ENCODE data around the gene MALT1.

MALT1 gene

GRCh38 chr18:58671111-58671631 lies at the start of gene MALT1:
TSS of gene MALT1 (plus strand) at chr18:58671465. CDS start at chr18:58671644, 179 bp downstream.
- peaks cover 18% of the 10 kb centered on the region for H3K4me1 ChIP-seq (ENCODE audit: control insufficient read depth, insufficient read depth, low read length)

GRCh38 chr18:58624011-58624410 lies 47.3 kb upstream of the MALT1 start:
- Histone ChIP-seq H3K9me3 (ENCODE audit: control insufficient read depth, insufficient read depth, low read length) (no peaks in the 10 kb centered on the region), H3K4me1 (ENCODE audit: control insufficient read depth, insufficient read depth, low read length) (peaks cover 15% of the 10 kb centered on the region), H3K27ac (ENCODE audit: low read depth, low read length) (no peak overlapping the region), H3K27me3 (ENCODE audit: control insufficient read depth, insufficient read depth, low read length) (no peaks in the 10 kb centered on the region), H3K9ac (ENCODE audit: low read depth, low read length) (no peak overlapping the region), H3K4me3 (ENCODE audit: low read depth, low read length) (no peak overlapping the region), H3K36me3 (ENCODE audit: control insufficient read depth, insufficient read depth, low read length) (no peaks in the 10 kb centered on the region)

More at GRCh38 chr18:58671111-58671631, at the start of gene MALT1:
- Histone ChIP-seq H3K36me3 (ENCODE audit: control insufficient read depth, insufficient read depth, low read length) (no peaks in the 10 kb centered on the region), H3K9me3 (ENCODE audit: control insufficient read depth, insufficient read depth, low read length) (no peaks in the 10 kb centered on the region), H3K27ac (ENCODE audit: low read depth, low read length) (peak within 1 kb of the TSS; percentile 88), H3K4me3 (ENCODE audit: low read depth, low read length) (peak within 1 kb of the TSS; percentile 73), H3K9ac (ENCODE audit: low read depth, low read length) (peak within 1 kb of the TSS; percentile 86), H3K27me3 (ENCODE audit: control insufficient read depth, insufficient read depth, low read length) (peaks cover 6% of the 10 kb centered on the region; the same call in 1 of the 2 replicates)

GRCh38 chr18:58625839-58626238 lies 45.4 kb upstream of the MALT1 start:
- H3K27me3 ChIP-seq (ENCODE audit: control insufficient read depth, insufficient read depth, low read length): no peaks in the 10 kb centered on the region
- no peaks in the 10 kb centered on the region for H3K36me3 ChIP-seq (ENCODE audit: control insufficient read depth, insufficient read depth, low read length)
- no peak overlapping the region for H3K4me3 ChIP-seq (ENCODE audit: low read depth, low read length)
- no peak overlapping the region for H3K27ac ChIP-seq (ENCODE audit: low read depth, low read length)
- no peaks in the 10 kb centered on the region for H3K9me3 ChIP-seq (ENCODE audit: control insufficient read depth, insufficient read depth, low read length)
- no peak overlapping the region for H3K9ac ChIP-seq (ENCODE audit: low read depth, low read length)
- H3K4me1 ChIP-seq (ENCODE audit: control insufficient read depth, insufficient read depth, low read length): peaks cover 12% of the 10 kb centered on the region

- no peaks in the 10 kb centered on the region for H3K9me3 ChIP-seq (ENCODE audit: control insufficient read depth, insufficient read depth, low read length)
- peak overlapping the region; percentile 22 for H3K27ac ChIP-seq (ENCODE audit: low read depth, low read length)
- no peaks in the 10 kb centered on the region for H3K27me3 ChIP-seq (ENCODE audit: control insufficient read depth, insufficient read depth, low read length)
- no peak overlapping the region for H3K4me3 ChIP-seq (ENCODE audit: low read depth, low read length)
- H3K4me1 ChIP-seq (ENCODE audit: control insufficient read depth, insufficient read depth, low read length): peaks cover 12% of the 10 kb centered on the region
- no peaks in the 10 kb centered on the region for H3K36me3 ChIP-seq (ENCODE audit: control insufficient read depth, insufficient read depth, low read length)
- H3K9ac ChIP-seq (ENCODE audit: low read depth, low read length): no peak overlapping the region
Observed at GRCh38 chr18:58630071-58630470, 41.2 kb upstream of the MALT1 start.

- Histone ChIP-seq H3K4me1 (ENCODE audit: control insufficient read depth, insufficient read depth, low read length) (peaks cover 8% of the 10 kb centered on the region), H3K4me3 (ENCODE audit: low read depth, low read length) (no peak overlapping the region), H3K36me3 (ENCODE audit: control insufficient read depth, insufficient read depth, low read length) (no peaks in the 10 kb centered on the region), H3K27ac (ENCODE audit: low read depth, low read length) (no peak overlapping the region), H3K9me3 (ENCODE audit: control insufficient read depth, insufficient read depth, low read length) (no peaks in the 10 kb centered on the region), H3K9ac (ENCODE audit: low read depth, low read length) (no peak overlapping the region), H3K27me3 (ENCODE audit: control insufficient read depth, insufficient read depth, low read length) (no peaks in the 10 kb centered on the region)
Observed at GRCh38 chr18:58631301-58631700, 40.0 kb upstream of the MALT1 start.

- no peaks in the 10 kb centered on the region for H3K9me3 ChIP-seq (ENCODE audit: control insufficient read depth, insufficient read depth, low read length)
- H3K27ac ChIP-seq (ENCODE audit: low read depth, low read length): no peak overlapping the region
- H3K9ac ChIP-seq (ENCODE audit: low read depth, low read length): no peak overlapping the region
- H3K4me3 ChIP-seq (ENCODE audit: low read depth, low read length): no peak overlapping the region
- no peaks in the 10 kb centered on the region for H3K36me3 ChIP-seq (ENCODE audit: control insufficient read depth, insufficient read depth, low read length)
- peaks cover 8% of the 10 kb centered on the region for H3K4me1 ChIP-seq (ENCODE audit: control insufficient read depth, insufficient read depth, low read length)
- no peaks in the 10 kb centered on the region for H3K27me3 ChIP-seq (ENCODE audit: control insufficient read depth, insufficient read depth, low read length)
Observed at GRCh38 chr18:58632552-58632951, 38.7 kb upstream of the MALT1 start.

GRCh38 chr18:58633874-58634273 lies 37.4 kb upstream of the MALT1 start:
- Histone ChIP-seq H3K9ac (ENCODE audit: low read depth, low read length) (no peak overlapping the region), H3K36me3 (ENCODE audit: control insufficient read depth, insufficient read depth, low read length) (no peaks in the 10 kb centered on the region), H3K9me3 (ENCODE audit: control insufficient read depth, insufficient read depth, low read length) (no peaks in the 10 kb centered on the region), H3K4me1 (ENCODE audit: control insufficient read depth, insufficient read depth, low read length) (peaks cover 7% of the 10 kb centered on the region), H3K27me3 (ENCODE audit: control insufficient read depth, insufficient read depth, low read length) (no peaks in the 10 kb centered on the region), H3K27ac (ENCODE audit: low read depth, low read length) (no peak overlapping the region), H3K4me3 (ENCODE audit: low read depth, low read length) (no peak overlapping the region)

GRCh38 chr18:58635891-58636290 lies 35.4 kb upstream of the MALT1 start:
- peaks cover 18% of the 10 kb centered on the region for H3K4me1 ChIP-seq (ENCODE audit: control insufficient read depth, insufficient read depth, low read length)
- no peaks in the 10 kb centered on the region for H3K9me3 ChIP-seq (ENCODE audit: control insufficient read depth, insufficient read depth, low read length)
- no peaks in the 10 kb centered on the region for H3K27me3 ChIP-seq (ENCODE audit: control insufficient read depth, insufficient read depth, low read length)
- H3K36me3 ChIP-seq (ENCODE audit: control insufficient read depth, insufficient read depth, low read length): no peaks in the 10 kb centered on the region
- no peak overlapping the region for H3K9ac ChIP-seq (ENCODE audit: low read depth, low read length)
- H3K4me3 ChIP-seq (ENCODE audit: low read depth, low read length): no peak overlapping the region
- H3K27ac ChIP-seq (ENCODE audit: low read depth, low read length): no peak overlapping the region

GRCh38 chr18:58637197-58637596 lies 34.1 kb upstream of the MALT1 start:
- Histone ChIP-seq H3K9ac (ENCODE audit: low read depth, low read length) (no peak overlapping the region), H3K27ac (ENCODE audit: low read depth, low read length) (no peak overlapping the region), H3K36me3 (ENCODE audit: control insufficient read depth, insufficient read depth, low read length) (no peaks in the 10 kb centered on the region), H3K27me3 (ENCODE audit: control insufficient read depth, insufficient read depth, low read length) (no peaks in the 10 kb centered on the region), H3K9me3 (ENCODE audit: control insufficient read depth, insufficient read depth, low read length) (no peaks in the 10 kb centered on the region), H3K4me3 (ENCODE audit: low read depth, low read length) (no peak overlapping the region), H3K4me1 (ENCODE audit: control insufficient read depth, insufficient read depth, low read length) (peaks cover 31% of the 10 kb centered on the region)

GRCh38 chr18:58637946-58638345 lies 33.3 kb upstream of the MALT1 start:
- no peaks in the 10 kb centered on the region for H3K27me3 ChIP-seq (ENCODE audit: control insufficient read depth, insufficient read depth, low read length)
- no peaks in the 10 kb centered on the region for H3K36me3 ChIP-seq (ENCODE audit: control insufficient read depth, insufficient read depth, low read length)
- no peaks in the 10 kb centered on the region for H3K9me3 ChIP-seq (ENCODE audit: control insufficient read depth, insufficient read depth, low read length)
- H3K9ac ChIP-seq (ENCODE audit: low read depth, low read length): no peak overlapping the region
- H3K4me1 ChIP-seq (ENCODE audit: control insufficient read depth, insufficient read depth, low read length): peaks cover 31% of the 10 kb centered on the region
- H3K27ac ChIP-seq (ENCODE audit: low read depth, low read length): no peak overlapping the region
- no peak overlapping the region for H3K4me3 ChIP-seq (ENCODE audit: low read depth, low read length)

GRCh38 chr18:58638441-58638840 lies 32.8 kb upstream of the MALT1 start:
- no peak overlapping the region for H3K9ac ChIP-seq (ENCODE audit: low read depth, low read length)
- H3K4me3 ChIP-seq (ENCODE audit: low read depth, low read length): no peak overlapping the region
- no peaks in the 10 kb centered on the region for H3K9me3 ChIP-seq (ENCODE audit: control insufficient read depth, insufficient read depth, low read length)
- no peaks in the 10 kb centered on the region for H3K27me3 ChIP-seq (ENCODE audit: control insufficient read depth, insufficient read depth, low read length)
- H3K27ac ChIP-seq (ENCODE audit: low read depth, low read length): no peak overlapping the region
- H3K36me3 ChIP-seq (ENCODE audit: control insufficient read depth, insufficient read depth, low read length): no peaks in the 10 kb centered on the region
- peaks cover 31% of the 10 kb centered on the region for H3K4me1 ChIP-seq (ENCODE audit: control insufficient read depth, insufficient read depth, low read length)
